Left colon (tissue), 2 donors: ENCODE data around the gene ERBB2. TPM values are rescaled to one million over a fixed set of nuclear protein-coding genes. Genes with fewer than 3 reads are reported as not detected.

Experiments
- ATAC-seq: fragments of 200-7000 bp; cut with Tn5 transposase; one replicate; pipeline ENCODE4 v1.9.1; 2020; ENCODE audit warnings: mild to moderate bottlenecking, moderate library complexity
- DNase-seq, 2 donors: peaks; one replicate each; pipeline ENCODE4 v3.0.0-alpha.2; 2020
- intact Hi-C, 2 donors: fragments of 100-400 bp; cut with DNase I in 1 of 2; cut with micrococcal nuclease in 1 of 2; formaldehyde crosslinking; loops; one replicate each; pipeline versions ENCODE4 v1.11.2 to v1.14.0; 2022; cut with DNase I, micrococcal nuclease
- long read RNA-seq: library from polyadenylated mRNA; unstranded; transcript quantifications from one replicate; pipeline ENCODE4 v2.0.0, GENCODE V29; 2021
- total RNA-seq, 2 donors: library from RNA; stranded (reverse); fragmentation: NEBNext Ultra II Directional; extraction: Animal tissue kit (Norgen Biotek cat#: 25700); gene quantifications; one replicate each; pipeline ENCODE4 v1.2.1, GENCODE V29; 2021
- donor health status: DM: no; HTN: no; CAD: no.
- donor health status: DM: yes; HTN: yes; CAD: no.

The ERBB2 gene
- total RNA-seq: 100 to 1,000 TPM; 178 to 179 TPM
- long read RNA-seq, full-length matches to known transcripts: 3 of 125 reads
- long read RNA-seq, partial matches to known transcripts: 114 of 125 reads
- long read RNA-seq, other reads (novel, unspliced or antisense): 8 of 125 reads

- intact Hi-C loops: no loop called here
- peak; percentile 72 for ATAC-seq
Observed at GRCh38 chr17:39699818-39700147, at the start of gene ERBB2. TSS of gene ERBB2 (plus strand) at chr17:39700064. CDS start at chr17:39700239, 175 bp downstream.

GRCh38 chr17:39650121-39650579 lies 49.7 kb upstream of the ERBB2 start:
- intact Hi-C loops: no loop called here

More at GRCh38 chr17:39699818-39700147, at the start of gene ERBB2:
- DNase-seq: peak; percentile 81 to 88

GRCh38 chr17:39651923-39652586 lies 47.8 kb upstream of the ERBB2 start:
- ATAC-seq: peak; percentile 86
- DNase-seq: peak in 1 of 2 donors; percentile 36
- intact Hi-C loops: no loop called here

More at GRCh38 chr17:39650121-39650579, 49.7 kb upstream of the ERBB2 start:
- ATAC-seq: no peak
- no peak for DNase-seq

- intact Hi-C loops: no loop called here
- DNase-seq (peak in 1 of 2 donors; percentile 24), ATAC-seq (peak; percentile 46)
Observed at GRCh38 chr17:39652587-39653315, 47.1 kb upstream of the ERBB2 start.

DNA sequence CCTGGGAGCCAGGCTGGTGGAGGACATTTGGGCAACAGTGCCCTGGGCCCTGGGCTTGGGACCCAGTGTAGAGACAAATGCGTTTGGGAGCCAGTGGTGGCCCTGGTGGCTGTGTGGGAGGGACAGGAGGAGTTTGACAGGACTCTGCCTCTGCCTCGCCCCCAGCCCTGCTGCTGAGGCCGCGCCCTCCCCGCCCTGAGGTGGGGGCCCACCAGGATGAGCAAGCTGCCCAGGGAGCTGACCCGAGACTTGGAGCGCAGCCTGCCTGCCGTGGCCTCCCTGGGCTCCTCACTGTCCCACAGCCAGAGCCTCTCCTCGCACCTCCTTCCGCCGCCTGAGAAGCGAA lies 46.6 kb upstream of the ERBB2 start:
- ATAC-seq: no peak
- intact Hi-C loops: no loop called here
- peak in 1 of 2 donors; percentile 16 for DNase-seq

DNA sequence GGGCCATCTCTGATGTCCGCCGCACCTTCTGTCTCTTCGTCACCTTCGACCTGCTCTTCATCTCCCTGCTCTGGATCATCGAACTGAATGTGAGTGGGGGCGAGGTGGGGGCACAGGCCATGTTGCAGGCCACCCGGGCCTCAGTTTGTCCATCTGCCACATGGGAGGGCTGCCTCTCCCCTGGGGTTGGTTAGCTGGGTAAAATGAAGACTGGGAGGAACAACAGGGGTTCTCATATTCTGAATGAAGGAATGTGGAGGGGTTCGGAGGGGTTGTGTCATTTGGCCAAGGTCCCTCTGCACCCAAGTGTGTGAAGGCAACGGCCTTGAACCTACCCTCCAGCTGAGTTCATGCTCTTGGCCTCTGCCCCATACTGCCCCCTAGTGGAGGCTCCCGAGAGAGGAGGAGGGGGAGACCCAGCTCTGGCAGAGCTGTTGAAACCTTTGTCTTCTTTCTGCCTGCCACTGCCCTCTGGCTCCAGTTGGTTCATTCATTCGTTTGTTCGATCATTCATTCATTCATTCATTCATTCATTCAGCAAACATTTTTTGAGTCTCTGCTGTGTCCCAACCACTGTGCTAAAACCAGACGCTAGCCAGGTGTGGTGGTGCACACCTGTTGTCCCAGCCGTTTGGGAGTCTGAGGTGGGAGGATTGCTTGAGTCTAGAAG lies 46.1 kb upstream of the ERBB2 start:
- intact Hi-C loops: no loop called here
- DNase-seq (peak; percentile 73 to 87), ATAC-seq (peak; percentile 56)

GRCh38 chr17:39655105-39655504 lies 44.8 kb upstream of the ERBB2 start:
- no peak for ATAC-seq
- no peak for DNase-seq
- intact Hi-C loops: no loop called here

DNA sequence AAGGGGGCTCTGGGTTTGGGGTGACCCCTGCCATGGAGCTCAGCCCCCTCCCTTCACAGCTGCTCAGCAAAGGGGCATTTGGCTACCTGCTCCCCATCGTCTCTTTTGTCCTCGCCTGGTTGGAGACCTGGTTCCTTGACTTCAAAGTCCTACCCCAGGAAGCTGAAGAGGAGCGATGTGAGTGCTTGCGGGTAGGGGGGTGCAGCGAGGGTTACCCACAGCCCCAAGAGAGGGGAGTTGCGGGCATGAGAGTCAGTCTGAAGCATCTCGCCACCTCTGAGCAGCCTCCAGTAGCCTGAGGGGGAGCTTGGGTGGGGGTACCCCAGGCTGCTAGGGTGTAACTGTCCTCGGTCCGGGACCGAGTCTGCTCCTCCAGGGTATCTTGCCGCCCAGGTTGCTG lies 41.5 kb upstream of the ERBB2 start:
- ATAC-seq: no peak
- intact Hi-C loops: no loop called here
- DNase-seq: no peak

GRCh38 chr17:39658760-39659159 lies 41.1 kb upstream of the ERBB2 start:
- DNase-seq: no peak
- no peak for ATAC-seq
- intact Hi-C loops: no loop called here

DNA sequence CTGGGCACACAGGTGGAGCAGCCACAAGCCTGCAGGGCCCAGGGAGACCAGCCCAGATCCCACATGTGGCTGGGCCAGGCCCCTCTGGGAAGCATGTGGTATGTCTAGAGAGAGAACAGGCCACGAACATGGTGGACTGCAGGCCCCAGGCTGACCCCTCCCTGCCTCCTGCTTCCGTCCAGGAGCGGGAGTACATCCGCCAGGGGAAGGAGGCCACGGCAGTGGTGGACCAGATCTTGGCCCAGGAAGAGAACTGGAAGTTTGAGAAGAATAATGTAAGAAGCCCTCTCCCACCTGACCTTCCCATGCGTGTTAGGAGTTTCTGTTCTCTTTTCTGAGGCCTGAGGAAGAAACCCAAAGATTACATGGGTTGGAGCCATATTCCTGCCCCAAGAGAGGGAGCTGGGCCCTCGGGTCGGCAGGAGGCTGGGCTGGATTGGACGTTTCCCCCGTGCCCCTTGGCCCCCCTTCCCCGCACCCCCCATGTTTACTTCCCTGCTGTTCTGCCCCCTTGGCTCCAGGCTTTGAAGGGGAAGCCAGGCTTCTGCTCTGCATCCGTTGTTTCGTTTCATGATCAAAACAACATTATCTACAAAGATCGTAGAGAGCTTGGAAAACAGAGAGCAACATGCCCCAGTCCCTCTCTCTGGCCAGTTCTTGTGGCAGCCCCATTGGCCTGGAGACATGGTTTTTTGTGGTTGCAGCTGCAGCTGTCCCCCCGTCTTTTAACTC lies 40.4 kb upstream of the ERBB2 start:
- intact Hi-C loops: no loop called here
- no peak for DNase-seq
- ATAC-seq: no peak

DNA sequence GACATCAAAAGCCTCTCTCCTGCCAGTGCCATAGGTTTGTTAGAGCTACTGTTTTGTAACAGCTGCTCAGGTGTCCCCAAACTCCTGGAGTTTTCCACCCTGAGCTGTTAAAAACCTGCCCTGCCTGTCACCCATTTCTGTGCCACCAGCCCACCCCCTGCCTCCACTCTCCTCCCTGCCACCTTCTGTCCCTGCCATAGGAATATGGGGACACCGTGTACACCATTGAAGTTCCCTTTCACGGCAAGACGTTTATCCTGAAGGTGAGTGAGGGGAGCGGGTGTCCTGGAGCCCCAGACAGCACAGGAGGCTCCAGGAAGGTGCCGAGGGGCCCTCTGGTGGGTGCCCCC lies 39.9 kb upstream of the ERBB2 start:
- intact Hi-C loops: no loop called here
- no peak for ATAC-seq

DNA sequence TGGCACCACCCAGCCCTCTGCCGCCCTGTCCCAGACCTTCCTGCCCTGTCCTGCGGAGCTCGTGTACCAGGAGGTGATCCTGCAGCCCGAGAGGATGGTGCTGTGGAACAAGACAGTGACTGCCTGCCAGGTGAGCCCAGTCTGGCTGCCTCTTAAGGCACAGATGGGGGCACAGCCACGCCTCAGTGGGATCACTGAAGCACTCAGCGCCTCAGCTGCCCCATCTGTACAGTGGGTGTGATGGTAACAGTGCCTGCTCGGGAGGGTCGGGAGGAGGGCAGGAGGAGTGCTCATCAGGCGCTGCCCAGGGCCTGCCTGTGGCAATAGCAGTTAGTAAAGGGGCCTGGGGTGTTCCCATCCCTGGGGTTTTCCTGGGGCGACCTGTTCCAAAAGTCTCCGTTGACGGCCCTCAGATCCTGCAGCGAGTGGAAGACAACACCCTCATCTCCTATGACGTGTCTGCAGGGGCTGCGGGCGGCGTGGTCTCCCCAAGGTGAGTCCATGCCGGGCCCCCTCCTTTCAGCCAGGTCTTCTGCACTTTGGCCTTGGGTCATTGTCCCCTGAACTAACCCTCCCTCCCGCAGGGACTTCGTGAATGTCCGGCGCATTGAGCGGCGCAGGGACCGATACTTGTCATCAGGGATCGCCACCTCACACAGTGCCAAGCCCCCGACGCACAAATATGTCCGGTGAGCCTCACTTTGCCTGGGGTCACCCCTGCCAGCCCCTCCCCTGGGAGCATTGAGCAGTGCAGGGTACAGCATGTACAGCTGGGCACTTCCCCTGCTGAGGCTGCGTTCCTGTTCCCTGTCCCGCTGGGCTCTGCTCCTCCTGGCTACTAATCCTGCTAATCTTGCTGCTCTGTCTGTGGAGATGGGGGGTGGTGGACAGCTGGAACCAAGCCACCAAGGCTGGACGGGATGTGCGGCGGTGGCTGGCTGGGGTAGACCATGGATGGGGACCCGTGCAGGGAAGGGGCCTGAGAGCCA lies 39.2 kb upstream of the ERBB2 start:
- intact Hi-C loops: no loop called here
- no peak for ATAC-seq
- no peak for DNase-seq

More for the DNA sequence above, 39.9 kb upstream of the ERBB2 start:
- no peak for DNase-seq

DNA sequence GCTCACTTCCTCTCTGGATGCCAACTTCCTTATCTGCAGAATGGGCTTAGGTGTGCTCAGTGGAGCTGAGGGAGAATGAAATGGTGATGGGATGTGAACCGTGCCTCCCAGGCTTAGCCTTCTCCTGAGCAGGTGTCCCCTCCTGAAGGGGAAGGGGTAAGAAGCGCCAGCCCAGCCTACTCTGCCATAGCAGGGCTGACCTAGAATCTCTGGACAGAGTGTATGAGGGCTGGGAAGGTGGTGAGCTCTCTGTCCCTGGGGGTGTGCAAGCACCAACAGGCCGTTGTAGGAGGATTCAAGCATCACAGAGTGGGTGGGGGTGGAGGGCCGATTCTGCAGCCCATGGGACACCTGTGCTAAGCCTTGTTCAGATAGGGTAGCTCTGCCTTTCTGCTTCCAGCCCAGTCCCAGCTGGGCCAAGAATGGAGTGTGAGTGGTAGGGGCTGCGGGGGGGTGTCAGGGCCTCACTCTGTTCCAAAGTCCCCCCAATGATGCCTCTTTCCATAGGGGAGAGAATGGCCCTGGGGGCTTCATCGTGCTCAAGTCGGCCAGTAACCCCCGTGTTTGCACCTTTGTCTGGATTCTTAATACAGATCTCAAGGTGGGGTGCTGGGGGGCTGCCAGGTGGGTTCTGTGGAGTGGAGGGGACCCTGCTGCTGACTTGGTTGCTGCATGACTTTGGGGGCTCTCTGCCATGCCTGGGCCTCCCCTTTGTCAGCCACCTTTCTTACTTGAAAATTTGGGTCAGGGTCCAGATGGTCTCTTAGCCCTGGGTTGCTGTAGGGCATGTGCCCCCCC lies 37.9 kb upstream of the ERBB2 start:
- no peak for DNase-seq
- intact Hi-C loops: no loop called here
- ATAC-seq: no peak

DNA sequence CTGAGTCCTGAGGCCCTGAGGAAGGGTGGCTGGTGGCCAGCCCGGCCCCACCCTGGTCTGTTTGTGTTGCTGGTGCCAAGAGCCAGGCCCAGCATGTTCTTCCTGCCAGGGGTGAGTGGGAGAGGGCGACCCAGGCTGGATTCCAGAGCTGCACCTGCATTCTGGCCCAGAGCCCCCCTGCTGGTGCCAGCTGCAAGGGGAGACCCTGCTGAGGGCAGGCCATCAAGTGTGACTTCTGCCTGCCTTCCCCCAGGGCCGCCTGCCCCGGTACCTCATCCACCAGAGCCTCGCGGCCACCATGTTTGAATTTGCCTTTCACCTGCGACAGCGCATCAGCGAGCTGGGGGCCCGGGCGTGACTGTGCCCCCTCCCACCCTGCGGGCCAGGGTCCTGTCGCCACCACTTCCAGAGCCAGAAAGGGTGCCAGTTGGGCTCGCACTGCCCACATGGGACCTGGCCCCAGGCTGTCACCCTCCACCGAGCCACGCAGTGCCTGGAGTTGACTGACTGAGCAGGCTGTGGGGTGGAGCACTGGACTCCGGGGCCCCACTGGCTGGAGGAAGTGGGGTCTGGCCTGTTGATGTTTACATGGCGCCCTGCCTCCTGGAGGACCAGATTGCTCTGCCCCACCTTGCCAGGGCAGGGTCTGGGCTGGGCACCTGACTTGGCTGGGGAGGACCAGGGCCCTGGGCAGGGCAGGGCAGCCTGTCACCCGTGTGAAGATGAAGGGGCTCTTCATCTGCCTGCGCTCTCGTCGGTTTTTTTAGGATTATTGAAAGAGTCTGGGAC lies 37.1 kb upstream of the ERBB2 start:
- DNase-seq: peak; percentile 74 to 78
- peak; percentile 71 for ATAC-seq
- intact Hi-C loops: no loop called here

- ATAC-seq (peak; percentile 2), DNase-seq (no peak)
- intact Hi-C loops: no loop called here
Observed at GRCh38 chr17:39663340-39663687, 36.5 kb upstream of the ERBB2 start.

- intact Hi-C loops: no loop called here
- DNase-seq (peak in 1 of 2 donors; percentile 66), ATAC-seq (peak; percentile 59)
Observed at GRCh38 chr17:39663688-39664580, 35.9 kb upstream of the ERBB2 start.
